Measurements from ENCODE around the gene TMEM121. TPM values are rescaled to one million over a fixed set of nuclear protein-coding genes. Genes with fewer than 3 reads are reported as not detected.
"Not testable (repeated sequence)": the region's sequence is repeated elsewhere in the genome, so short reads cannot be mapped to it uniquely, and the experiment has no call there.

Gene TMEM121
- total and polyA plus RNA-seq, 4 donors: 0.75 to 7.5 (median 3.0) TPM

- H3K4me1 ChIP-seq (ENCODE audit: control insufficient read depth in 1 of 2, insufficient read depth in 2 of 2, low read length in 2 of 2); H3K27me3 ChIP-seq (ENCODE audit: control insufficient read depth in 1 of 2, insufficient read depth in 2 of 2, low read length in 1 of 2); H3K27ac ChIP-seq (ENCODE audit: low read depth in 1 of 2, low read length in 2 of 2); intact Hi-C loops (cut with DNase I); ATAC-seq (ENCODE audit: low FRiP score); H3K4me3 ChIP-seq (ENCODE audit: low read length in 2 of 2); H3K9me3 ChIP-seq (ENCODE audit: control insufficient read depth, low read length); H3K36me3 ChIP-seq (ENCODE audit: control insufficient read depth in 1 of 2, insufficient read depth in 2 of 2, low read length in 1 of 2): not testable (repeated sequence)
- 85 to 92% methylated on average over 9 to 14 of the region's 15 CpGs for WGBS, 2 donors
- DNase-seq: peak in 1 of 2 donors; percentile 48
Observed at GRCh38 chr14:105573841-105574240, 47.5 kb downstream of the TMEM121 start.

GRCh38 chr14:105574411-105574810, 48.0 kb downstream of the TMEM121 start:
- H3K27me3 ChIP-seq (ENCODE audit: control insufficient read depth in 1 of 2, insufficient read depth in 2 of 2, low read length in 1 of 2); H3K9me3 ChIP-seq (ENCODE audit: control insufficient read depth, low read length); ATAC-seq (ENCODE audit: low FRiP score); intact Hi-C loops (cut with DNase I); H3K36me3 ChIP-seq (ENCODE audit: control insufficient read depth in 1 of 2, insufficient read depth in 2 of 2, low read length in 1 of 2); H3K4me1 ChIP-seq (ENCODE audit: control insufficient read depth in 1 of 2, insufficient read depth in 2 of 2, low read length in 2 of 2); DNase-seq; H3K27ac ChIP-seq (ENCODE audit: low read depth in 1 of 2, low read length in 2 of 2); H3K4me3 ChIP-seq (ENCODE audit: low read length in 2 of 2): not testable (repeated sequence)
- WGBS, 2 donors: 84 to 100% methylated on average over 2 of the region's 17 CpGs

GRCh38 chr14:105575016-105575700, 48.8 kb downstream of the TMEM121 start:
- H3K4me1 ChIP-seq (ENCODE audit: control insufficient read depth in 1 of 2, insufficient read depth in 2 of 2, low read length in 2 of 2); H3K27ac ChIP-seq (ENCODE audit: low read depth in 1 of 2, low read length in 2 of 2); H3K27me3 ChIP-seq (ENCODE audit: control insufficient read depth in 1 of 2, insufficient read depth in 2 of 2, low read length in 1 of 2); intact Hi-C loops (cut with DNase I); ATAC-seq (ENCODE audit: low FRiP score); H3K36me3 ChIP-seq (ENCODE audit: control insufficient read depth in 1 of 2, insufficient read depth in 2 of 2, low read length in 1 of 2); H3K4me3 ChIP-seq (ENCODE audit: low read length in 2 of 2); H3K9me3 ChIP-seq (ENCODE audit: control insufficient read depth, low read length): not testable (repeated sequence)
- 71 to 81% methylated on average over 5 to 7 of the region's 17 CpGs for WGBS, 2 donors
- peak in 1 of 2 donors; percentile 56 for DNase-seq

GRCh38 chr14:105576525-105577088, 50.2 kb downstream of the TMEM121 start:
- Histone ChIP-seq H3K9me3 (ENCODE audit: control insufficient read depth, low read length) (no peaks in the 10 kb centered on the region), H3K27me3 (ENCODE audit: control insufficient read depth in 1 of 2, insufficient read depth in 2 of 2, low read length in 1 of 2) (no peaks in the 10 kb centered on the region), H3K27ac (ENCODE audit: low read depth in 1 of 2, low read length in 2 of 2) (no peak overlapping the region), H3K4me1 (ENCODE audit: control insufficient read depth in 1 of 2, insufficient read depth in 2 of 2, low read length in 2 of 2) (no peaks in the 10 kb centered on the region), H3K4me3 (ENCODE audit: low read length in 2 of 2) (no peak overlapping the region), H3K36me3 (ENCODE audit: control insufficient read depth in 1 of 2, insufficient read depth in 2 of 2, low read length in 1 of 2) (no peaks in the 10 kb centered on the region)
- 95 to 96% methylated on average over 2 of the region's 2 CpGs for WGBS, 2 donors
- intact Hi-C loops (cut with DNase I): no loop called here
- DNase-seq (no peak), ATAC-seq (ENCODE audit: low FRiP score) (no peak)

- 90 to 93% methylated on average over 14 of the region's 14 CpGs for WGBS, 2 donors
- H3K9me3 ChIP-seq (ENCODE audit: control insufficient read depth, low read length): no peaks in the 10 kb centered on the region
- no peak overlapping the region for H3K27ac ChIP-seq (ENCODE audit: low read depth in 1 of 2, low read length in 2 of 2)
- DNase-seq (peak in 1 of 2 donors; percentile 71), ATAC-seq (ENCODE audit: low FRiP score) (no peak)
- intact Hi-C loops (cut with DNase I): no loop called here
- no peaks in the 10 kb centered on the region for H3K27me3 ChIP-seq (ENCODE audit: control insufficient read depth in 1 of 2, insufficient read depth in 2 of 2, low read length in 1 of 2)
- H3K4me1 ChIP-seq (ENCODE audit: control insufficient read depth in 1 of 2, insufficient read depth in 2 of 2, low read length in 2 of 2): no peaks in the 10 kb centered on the region
- H3K4me3 ChIP-seq (ENCODE audit: low read length in 2 of 2): no peak overlapping the region
- no peaks in the 10 kb centered on the region for H3K36me3 ChIP-seq (ENCODE audit: control insufficient read depth in 1 of 2, insufficient read depth in 2 of 2, low read length in 1 of 2)
Observed at GRCh38 chr14:105577314-105577861, 51.0 kb downstream of the TMEM121 start.

GRCh38 chr14:105578070-105578469, 51.7 kb downstream of the TMEM121 start:
- H3K4me1 ChIP-seq (ENCODE audit: control insufficient read depth in 1 of 2, insufficient read depth in 2 of 2, low read length in 2 of 2): no peaks in the 10 kb centered on the region
- peaks cover 4% of the 10 kb centered on the region for H3K9me3 ChIP-seq (ENCODE audit: control insufficient read depth, low read length)
- ATAC-seq (ENCODE audit: low FRiP score) (no peak), DNase-seq (no peak)
- H3K27me3 ChIP-seq (ENCODE audit: control insufficient read depth in 1 of 2, insufficient read depth in 2 of 2, low read length in 1 of 2): no peaks in the 10 kb centered on the region
- H3K27ac ChIP-seq (ENCODE audit: low read depth in 1 of 2, low read length in 2 of 2): no peak overlapping the region
- H3K36me3 ChIP-seq (ENCODE audit: control insufficient read depth in 1 of 2, insufficient read depth in 2 of 2, low read length in 1 of 2): no peaks in the 10 kb centered on the region
- intact Hi-C loops (cut with DNase I): no loop called here
- no peak overlapping the region for H3K4me3 ChIP-seq (ENCODE audit: low read length in 2 of 2)

- WGBS, 2 donors: 60% methylated on average over 5 of the region's 15 CpGs; no CpG with 5 or more reads in 1 of the 2 donors
- H3K4me1 ChIP-seq (ENCODE audit: control insufficient read depth in 1 of 2, insufficient read depth in 2 of 2, low read length in 2 of 2); intact Hi-C loops (cut with DNase I); H3K9me3 ChIP-seq (ENCODE audit: control insufficient read depth, low read length); H3K27me3 ChIP-seq (ENCODE audit: control insufficient read depth in 1 of 2, insufficient read depth in 2 of 2, low read length in 1 of 2); H3K36me3 ChIP-seq (ENCODE audit: control insufficient read depth in 1 of 2, insufficient read depth in 2 of 2, low read length in 1 of 2); H3K27ac ChIP-seq (ENCODE audit: low read depth in 1 of 2, low read length in 2 of 2); ATAC-seq (ENCODE audit: low FRiP score); H3K4me3 ChIP-seq (ENCODE audit: low read length in 2 of 2); DNase-seq: not testable (repeated sequence)
Observed at GRCh38 chr14:105579221-105579620, 52.8 kb downstream of the TMEM121 start.

Data from aorta (tissue), 5 donors.